WTC11 (cell line): ENCODE measurements around the gene TIAL1. TPM values are rescaled to one million over a fixed set of nuclear protein-coding genes. Genes with fewer than 3 reads are reported as not detected.
A peak's percentile ranks its signal among the peaks of the same experiment; 100 is the strongest.

ENCODE experiments used
- ATAC-seq: fragments of 200-7000 bp; cut with Tn5 transposase; 2 replicates; pipeline ENCODE4 v1.10.0; 2021; ENCODE audit warnings: mild to moderate bottlenecking, moderate library complexity
- CTCF ChIA-PET: fragments of 300-600 bp; sonication (Branson Sonifier 250); formaldehyde crosslinking; loops from one replicate; lab custom pipeline; 2021; ENCODE audit warnings: antibody characterized with exemption; lab: Charles Lee
- POLR2A ChIA-PET: fragments of 350-600 bp; sonication (Branson Sonifier 250); formaldehyde crosslinking; loops from one replicate; lab custom pipeline; 2021; ENCODE audit warnings: antibody characterized with exemption; lab: Charles Lee
- DNase-seq: peaks from one replicate; pipeline ENCODE4 v3.0.0; 2021; ENCODE audit warnings: low spot score
- H3K27ac Mint-ChIP-seq: 2 replicates; pipeline ENCODE4 v1.8.0; 2021; ENCODE audit warnings: mixed read lengths
- H3K27me3 Mint-ChIP-seq: 2 replicates; pipeline ENCODE4 v1.8.0; 2021; ENCODE audit warnings: low read depth, mild to moderate bottlenecking, moderate library complexity, mixed read lengths
- H3K36me3 Mint-ChIP-seq: 2 replicates; pipeline ENCODE4 v1.8.0; 2021; ENCODE audit warnings: mixed read lengths
- H3K4me1 Mint-ChIP-seq: 2 replicates; pipeline ENCODE4 v1.8.0; 2022; ENCODE audit warnings: mixed read lengths
- H3K4me3 Mint-ChIP-seq: 2 replicates; pipeline ENCODE4 v1.8.0; 2021; ENCODE audit warnings: mild to moderate bottlenecking, moderate library complexity, mixed read lengths
- H3K9me3 Mint-ChIP-seq: 2 replicates; pipeline ENCODE4 v1.8.0; 2021; ENCODE audit warnings: mixed read lengths
- ATF1 ChIP-seq: sonication (generic); formaldehyde crosslinking; IDR thresholded peaks from 2 replicates; pipeline ENCODE4 v1.8.1; 2023; ENCODE audit warnings: mild to moderate bottlenecking, moderate library complexity, missing genetic modification reagents
- KAT7 ChIP-seq: sonication (generic); formaldehyde crosslinking; IDR thresholded peaks from 2 replicates; pipeline ENCODE4 v1.8.1; 2023; ENCODE audit warnings: missing genetic modification reagents, mild to moderate bottlenecking, borderline replicate concordance
- NR3C1 ChIP-seq: sonication (generic); formaldehyde crosslinking; conservative IDR thresholded peaks from 2 replicates; pipeline ENCODE4 v1.8.1; 2023; ENCODE audit warnings: low read depth, mild to moderate bottlenecking, missing genetic modification reagents
- OVOL2 ChIP-seq: fragments of 250-450 bp; sonication (Bioruptor Pico); IDR thresholded peaks from 2 replicates; pipeline ENCODE4 v1.9.0; 2021; ENCODE audit warnings: mild to moderate bottlenecking, borderline replicate concordance
- TP53 ChIP-seq: sonication (generic); formaldehyde crosslinking; IDR thresholded peaks from 2 replicates; pipeline ENCODE4 v1.8.1; 2023; ENCODE audit warnings: mild to moderate bottlenecking, missing genetic modification reagents
- ZNF138 ChIP-seq: sonication (generic); formaldehyde crosslinking; conservative IDR thresholded peaks from 2 replicates; pipeline ENCODE4 v1.8.1; 2022; ENCODE audit warnings: mild to moderate bottlenecking, moderate library complexity, missing genetic modification reagents
- ZNF396 ChIP-seq: fragments of 250-450 bp; sonication (Bioruptor Pico); IDR thresholded peaks from 2 replicates; pipeline ENCODE4 v1.8.0; 2021; ENCODE audit warnings: mild to moderate bottlenecking, moderate library complexity, borderline replicate concordance
- ZNF423 ChIP-seq: fragments of 250-450 bp; sonication (Bioruptor Pico); IDR thresholded peaks from 2 replicates; pipeline ENCODE4 v2.1.2; 2022; ENCODE audit warnings: mild to moderate bottlenecking, moderate library complexity
- total RNA-seq: library from RNA; stranded (reverse); gene quantifications from 3 replicates; pipeline ENCODE4 v1.2.3, GENCODE V29; 2021
- TF ChIP-seq, protein P1 (sequence below): sonication (generic); formaldehyde crosslinking; IDR thresholded peaks from 2 replicates; pipeline ENCODE4 v1.8.0; 2023; ENCODE audit warnings: missing genetic modification reagents, mild to moderate bottlenecking, borderline replicate concordance
- TF ChIP-seq, protein P2 (sequence below): fragments of 250-450 bp; sonication (Bioruptor Pico); IDR thresholded peaks from 2 replicates; pipeline ENCODE4 v2.1.2; 2022; ENCODE audit warnings: mild to moderate bottlenecking, moderate library complexity
- TF ChIP-seq, protein P3 (sequence below): sonication (generic); formaldehyde crosslinking; conservative IDR thresholded peaks from 2 replicates; pipeline ENCODE4 v1.8.1; 2022; ENCODE audit warnings: mild to moderate bottlenecking, missing genetic modification reagents

Gene TIAL1
- total RNA-seq, 1 experiment from 2014 or later, result 170 TPM

DNA sequence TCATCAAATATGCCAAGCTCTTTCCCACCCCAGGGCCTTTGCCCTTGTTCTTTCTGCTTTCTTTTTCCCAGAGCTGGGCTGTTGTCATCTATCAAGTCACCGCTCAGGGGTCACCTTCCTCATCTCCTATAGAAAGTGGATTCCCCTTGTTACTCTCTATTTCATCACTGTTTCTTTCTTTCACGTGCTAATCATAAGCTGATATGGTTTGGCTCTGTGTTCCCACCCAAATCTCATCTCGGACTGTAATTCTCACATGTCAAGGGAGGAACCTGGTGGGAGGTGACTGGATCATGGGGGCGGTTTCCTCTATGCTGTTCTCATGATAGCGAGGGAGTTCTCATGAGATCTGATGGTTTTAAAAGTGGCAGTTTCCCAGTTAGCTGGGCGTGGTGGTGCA is 17.0 kb upstream of the TIAL1 start (continued):
- no peak for TF ChIP-seq NR3C1 (CRISPR knock-in tag)
- TF ChIP-seq ZNF138, result no peak

DNA sequence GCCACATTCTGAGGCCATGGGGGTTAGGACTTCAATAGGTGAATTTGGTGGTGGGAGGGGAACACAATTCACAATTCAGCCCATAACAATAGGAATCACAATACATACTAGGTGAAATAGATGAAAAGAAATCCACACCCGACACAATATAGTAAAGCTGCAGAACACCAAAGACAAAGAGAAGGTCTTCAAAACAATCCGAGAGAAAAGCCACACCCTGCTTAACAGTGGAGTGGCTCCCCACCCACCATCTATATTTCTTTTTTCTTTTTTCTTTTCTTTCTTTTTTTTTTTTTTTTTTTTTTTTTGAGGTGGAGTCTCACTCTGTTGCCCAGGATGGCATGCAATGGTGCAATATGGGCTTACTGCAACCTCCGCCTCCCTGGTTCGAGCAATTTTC is 14.7 kb upstream of the TIAL1 start:
- POLR2A ChIA-PET, result no interaction called here
- TF ChIP-seq ZNF138, result no peak
- H3K9me3 Mint-ChIP-seq, result peaks cover 16% of the 10 kb centered on the region
- no peak for ATAC-seq
- DNase-seq, result no peak
- CTCF ChIA-PET, result interaction anchor here (0.6 kb wide), 1 partner anchor 25 kb away, joined by 3 read pairs; no protein-coding TSS in a partner anchor
- no peaks in the 10 kb centered on the region; the same call in 1 of the 2 replicates for H3K4me1 Mint-ChIP-seq
- H3K4me3 Mint-ChIP-seq, result no peak overlapping the region
- H3K27me3 Mint-ChIP-seq, result peaks cover 4% of the 10 kb centered on the region; the same call in 1 of the 2 replicates
- no peak overlapping the region for H3K27ac Mint-ChIP-seq
- peaks cover 3% of the 10 kb centered on the region for H3K36me3 Mint-ChIP-seq

DNA sequence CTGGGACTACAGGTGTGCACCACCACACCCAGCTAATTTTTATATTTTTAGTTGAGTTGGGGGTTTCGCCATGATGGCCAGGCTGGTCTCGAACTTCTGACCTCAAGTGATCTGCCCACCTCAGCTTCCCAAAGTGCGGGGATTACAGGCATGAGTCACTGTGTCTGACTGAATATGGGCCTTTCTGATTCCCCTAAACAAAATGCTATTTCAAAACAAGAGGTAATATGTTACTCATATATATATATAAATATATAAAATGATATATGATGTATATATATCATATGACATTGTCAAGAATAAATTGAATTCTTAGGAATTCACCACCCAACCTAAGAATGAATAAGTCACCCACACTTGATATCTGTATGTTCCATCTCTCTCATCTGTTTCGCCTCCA is 12.8 kb upstream of the TIAL1 start:
- POLR2A ChIA-PET, result no interaction called here
- Mint-ChIP-seq H3K27me3 (peaks cover 4% of the 10 kb centered on the region; the same call in 1 of the 2 replicates), H3K36me3 (peaks cover 3% of the 10 kb centered on the region), H3K4me3 (no peak overlapping the region), H3K27ac (no peak overlapping the region), H3K4me1 (no peaks in the 10 kb centered on the region; the same call in 1 of the 2 replicates), H3K9me3 (peaks cover 11% of the 10 kb centered on the region)
- DNase-seq (no peak), ATAC-seq (no peak)
- TF ChIP-seq, protein P1, sequence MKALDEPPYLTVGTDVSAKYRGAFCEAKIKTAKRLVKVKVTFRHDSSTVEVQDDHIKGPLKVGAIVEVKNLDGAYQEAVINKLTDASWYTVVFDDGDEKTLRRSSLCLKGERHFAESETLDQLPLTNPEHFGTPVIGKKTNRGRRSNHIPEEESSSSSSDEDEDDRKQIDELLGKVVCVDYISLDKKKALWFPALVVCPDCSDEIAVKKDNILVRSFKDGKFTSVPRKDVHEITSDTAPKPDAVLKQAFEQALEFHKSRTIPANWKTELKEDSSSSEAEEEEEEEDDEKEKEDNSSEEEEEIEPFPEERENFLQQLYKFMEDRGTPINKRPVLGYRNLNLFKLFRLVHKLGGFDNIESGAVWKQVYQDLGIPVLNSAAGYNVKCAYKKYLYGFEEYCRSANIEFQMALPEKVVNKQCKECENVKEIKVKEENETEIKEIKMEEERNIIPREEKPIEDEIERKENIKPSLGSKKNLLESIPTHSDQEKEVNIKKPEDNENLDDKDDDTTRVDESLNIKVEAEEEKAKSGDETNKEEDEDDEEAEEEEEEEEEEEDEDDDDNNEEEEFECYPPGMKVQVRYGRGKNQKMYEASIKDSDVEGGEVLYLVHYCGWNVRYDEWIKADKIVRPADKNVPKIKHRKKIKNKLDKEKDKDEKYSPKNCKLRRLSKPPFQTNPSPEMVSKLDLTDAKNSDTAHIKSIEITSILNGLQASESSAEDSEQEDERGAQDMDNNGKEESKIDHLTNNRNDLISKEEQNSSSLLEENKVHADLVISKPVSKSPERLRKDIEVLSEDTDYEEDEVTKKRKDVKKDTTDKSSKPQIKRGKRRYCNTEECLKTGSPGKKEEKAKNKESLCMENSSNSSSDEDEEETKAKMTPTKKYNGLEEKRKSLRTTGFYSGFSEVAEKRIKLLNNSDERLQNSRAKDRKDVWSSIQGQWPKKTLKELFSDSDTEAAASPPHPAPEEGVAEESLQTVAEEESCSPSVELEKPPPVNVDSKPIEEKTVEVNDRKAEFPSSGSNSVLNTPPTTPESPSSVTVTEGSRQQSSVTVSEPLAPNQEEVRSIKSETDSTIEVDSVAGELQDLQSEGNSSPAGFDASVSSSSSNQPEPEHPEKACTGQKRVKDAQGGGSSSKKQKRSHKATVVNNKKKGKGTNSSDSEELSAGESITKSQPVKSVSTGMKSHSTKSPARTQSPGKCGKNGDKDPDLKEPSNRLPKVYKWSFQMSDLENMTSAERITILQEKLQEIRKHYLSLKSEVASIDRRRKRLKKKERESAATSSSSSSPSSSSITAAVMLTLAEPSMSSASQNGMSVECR (CRISPR knock-in tag), result no peak
- TF ChIP-seq TP53 (CRISPR knock-in tag) (no peak), OVOL2 (CRISPR knock-in tag) (no peak), ZNF423 (CRISPR knock-in tag) (no peak)
- TF ChIP-seq, protein P2, sequence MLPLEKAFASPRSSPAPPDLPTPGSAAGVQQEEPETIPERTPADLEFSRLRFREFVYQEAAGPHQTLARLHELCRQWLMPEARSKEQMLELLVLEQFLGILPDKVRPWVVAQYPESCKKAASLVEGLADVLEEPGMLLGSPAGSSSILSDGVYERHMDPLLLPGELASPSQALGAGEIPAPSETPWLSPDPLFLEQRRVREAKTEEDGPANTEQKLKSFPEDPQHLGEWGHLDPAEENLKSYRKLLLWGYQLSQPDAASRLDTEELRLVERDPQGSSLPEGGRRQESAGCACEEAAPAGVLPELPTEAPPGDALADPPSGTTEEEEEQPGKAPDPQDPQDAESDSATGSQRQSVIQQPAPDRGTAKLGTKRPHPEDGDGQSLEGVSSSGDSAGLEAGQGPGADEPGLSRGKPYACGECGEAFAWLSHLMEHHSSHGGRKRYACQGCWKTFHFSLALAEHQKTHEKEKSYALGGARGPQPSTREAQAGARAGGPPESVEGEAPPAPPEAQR, result no peak
- TF ChIP-seq, protein P3, sequence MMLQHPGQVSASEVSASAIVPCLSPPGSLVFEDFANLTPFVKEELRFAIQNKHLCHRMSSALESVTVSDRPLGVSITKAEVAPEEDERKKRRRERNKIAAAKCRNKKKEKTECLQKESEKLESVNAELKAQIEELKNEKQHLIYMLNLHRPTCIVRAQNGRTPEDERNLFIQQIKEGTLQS (CRISPR knock-in tag), result no peak
- TF ChIP-seq, all 79 proteins: peak for 0
- CTCF ChIA-PET, result interaction anchor here (0.7 to 2.0 kb wide), 5 partner anchors 9 to 250 kb away, joined by 3 to 21 read pairs (median 10); partner anchors contain the start of gene BAG3

DNA sequence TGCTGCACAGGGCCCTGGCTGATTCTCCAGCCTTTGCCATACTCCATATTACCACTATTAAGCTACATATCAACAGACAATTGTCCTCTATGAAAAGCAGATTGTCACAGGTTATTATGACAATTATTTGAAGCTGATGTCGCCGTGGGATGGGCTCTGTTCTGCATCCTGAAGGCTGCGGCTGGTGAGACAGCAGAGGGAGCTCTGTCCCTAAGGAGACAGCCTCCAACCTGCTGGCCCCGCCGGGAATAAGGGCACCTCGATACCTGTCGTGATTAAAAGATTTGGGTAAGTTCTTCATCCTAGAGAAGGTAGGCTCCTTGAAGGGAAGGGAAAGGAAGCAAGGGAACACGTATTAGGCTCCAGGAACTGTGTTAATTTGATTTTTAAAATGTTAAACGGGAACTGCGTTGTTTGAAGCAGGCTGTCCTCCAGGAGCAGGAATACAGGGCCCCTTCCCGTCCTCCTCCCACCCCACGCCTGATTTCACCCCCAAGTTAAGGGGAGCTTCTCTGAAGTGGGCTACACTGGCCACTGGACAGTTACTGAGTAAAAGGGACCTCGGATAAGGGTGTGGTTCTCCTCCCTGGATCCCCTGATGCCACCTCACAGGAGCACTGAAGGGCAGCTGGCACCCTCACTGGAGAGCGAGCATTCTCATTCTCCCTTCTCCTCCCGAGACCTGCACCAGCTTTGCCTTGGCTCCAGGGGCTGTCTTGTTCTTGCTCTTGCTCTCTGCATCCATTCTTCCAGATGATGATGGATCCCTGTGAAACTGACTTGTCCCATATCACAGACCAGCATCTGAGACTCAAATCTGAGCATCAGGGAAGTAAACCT is 11.8 kb upstream of the TIAL1 start:
- Mint-ChIP-seq H3K27ac (no peak overlapping the region), H3K4me1 (no peaks in the 10 kb centered on the region; the same call in 1 of the 2 replicates), H3K36me3 (peaks cover 3% of the 10 kb centered on the region), H3K4me3 (no peak overlapping the region), H3K27me3 (peaks cover 4% of the 10 kb centered on the region; the same call in 1 of the 2 replicates)
- peak; percentile 65 for DNase-seq
- CTCF ChIA-PET, result interaction anchor here (0.5 to 2.0 kb wide), 23 partner anchors 9 to 523 kb away, joined by 3 to 21 read pairs (median 4); partner anchors contain the start of genes BAG3 and INPP5F
- POLR2A ChIA-PET, result interaction anchor here (1.4 kb wide), 1 partner anchor 43 kb away, joined by 3 read pairs; the partner anchor contains the start of gene BAG3
- no peak for TF ChIP-seq ZNF396 (CRISPR knock-in tag)
- TF ChIP-seq ATF1 (CRISPR knock-in tag), result no peak
- TF ChIP-seq TP53 (CRISPR knock-in tag), result no peak
- no peak for TF ChIP-seq KAT7
- TF ChIP-seq, all 79 proteins: peak for 0
- ATAC-seq, result peak; percentile 96
- peaks cover 11% of the 10 kb centered on the region for H3K9me3 Mint-ChIP-seq
